Lung (tissue), 12 donors: ENCODE measurements around the gene MPP2. TPM values are rescaled to one million over a fixed set of nuclear protein-coding genes. Genes with fewer than 3 reads are reported as not detected.

Experiments used
- ATAC-seq: fragments of 200-7000 bp; cut with Tn5 transposase; one replicate; pipeline ENCODE4 v1.9.1; 2020; ENCODE audit warnings: moderate number of reproducible peaks; ENCODE audit not compliant: insufficient read depth, low FRiP score
- DNase-seq, 3 donors: peaks; one replicate each; pipeline ENCODE4 v3.0.0-alpha.2; 2013 to 2017
- H3K27ac ChIP-seq, 2 donors: one replicate each; pipeline ENCODE4 v1.5.1; 2013; ENCODE audit warnings: mild to moderate bottlenecking in 2 of 2, moderate library complexity in 2 of 2, control low read depth in 1 of 2, inconsistent platforms in 1 of 2, low read depth in 1 of 2, low read length in 1 of 2
- H3K27me3 ChIP-seq, 3 donors: one replicate each; pipeline ENCODE4 v1.5.1; 2013; ENCODE audit warnings: low read length in 2 of 3; ENCODE audit not compliant: control insufficient read depth in 3 of 3, insufficient read depth in 3 of 3
- H3K36me3 ChIP-seq, 4 donors: one replicate each; pipeline ENCODE4 v1.5.1; 2013; ENCODE audit warnings: low read length in 4 of 4, mild to moderate bottlenecking in 1 of 4, moderate library complexity in 1 of 4; ENCODE audit not compliant: control insufficient read depth in 4 of 4, insufficient read depth in 4 of 4
- H3K4me1 ChIP-seq, 5 donors: one replicate each; pipeline ENCODE4 v1.5.1; 2013; ENCODE audit warnings: low read length in 5 of 5, mild to moderate bottlenecking in 2 of 5, moderate library complexity in 1 of 5; ENCODE audit not compliant: control insufficient read depth in 5 of 5, insufficient read depth in 5 of 5
- H3K4me3 ChIP-seq: one replicate; pipeline ENCODE4 v1.5.1; 2013; ENCODE audit warnings: mild to moderate bottlenecking, control low read depth, moderate library complexity
- H3K9ac ChIP-seq, 2 donors: one replicate each; pipeline ENCODE4 v1.5.1; 2013; ENCODE audit warnings: low read length in 2 of 2, control low read depth in 1 of 2; ENCODE audit not compliant: insufficient read depth in 1 of 2
- H3K9me3 ChIP-seq, 4 donors: one replicate each; pipeline ENCODE4 v1.5.1; 2013; ENCODE audit warnings: low read length in 3 of 4, mild to moderate bottlenecking in 1 of 4, moderate library complexity in 1 of 4; ENCODE audit not compliant: control insufficient read depth in 4 of 4, insufficient read depth in 3 of 4
- WGBS, 2 donors: extraction: QIAGEN DNeasy Blood & Tissue Kit; methylation state at CpG; one replicate each; pipeline ENCODE4 v1.1.7; 2013; 5-methylcytosine and 5-hydroxymethylcytosine counted together
- polyA plus RNA-seq, 2 donors: library from polyadenylated mRNA; stranded (reverse); fragments of 200-250 nt; gene quantifications; one replicate each; pipeline ENCODE4 v1.2.1, GENCODE V29; 2013
- total RNA-seq, 2 donors: library from RNA; depleted of rRNA in 1 of 2; stranded (reverse); fragments of >200 nt in 1 of 2; gene quantifications; one replicate each; pipeline ENCODE4 v1.2.1, GENCODE V29; 2014 to 2021
- TF ChIP-seq, protein P1 (sequence below): IDR thresholded peaks from 2 replicates; pipeline ENCODE4 v1.5.1; 2012; ENCODE audit warnings: mild to moderate bottlenecking; ENCODE audit errors: control extremely low read depth, extremely low read depth
- donor health status: control.
- donor health status: control.
- donor health status: Bipolar disorder and iron deficiency.
- donor health status: healthy.
- donor health status: DM: yes; HTN: yes; CAD: no.

The MPP2 gene
- total and polyA plus RNA-seq, 4 donors, result 0.24 to 1.3 (median 0.69) TPM

DNA sequence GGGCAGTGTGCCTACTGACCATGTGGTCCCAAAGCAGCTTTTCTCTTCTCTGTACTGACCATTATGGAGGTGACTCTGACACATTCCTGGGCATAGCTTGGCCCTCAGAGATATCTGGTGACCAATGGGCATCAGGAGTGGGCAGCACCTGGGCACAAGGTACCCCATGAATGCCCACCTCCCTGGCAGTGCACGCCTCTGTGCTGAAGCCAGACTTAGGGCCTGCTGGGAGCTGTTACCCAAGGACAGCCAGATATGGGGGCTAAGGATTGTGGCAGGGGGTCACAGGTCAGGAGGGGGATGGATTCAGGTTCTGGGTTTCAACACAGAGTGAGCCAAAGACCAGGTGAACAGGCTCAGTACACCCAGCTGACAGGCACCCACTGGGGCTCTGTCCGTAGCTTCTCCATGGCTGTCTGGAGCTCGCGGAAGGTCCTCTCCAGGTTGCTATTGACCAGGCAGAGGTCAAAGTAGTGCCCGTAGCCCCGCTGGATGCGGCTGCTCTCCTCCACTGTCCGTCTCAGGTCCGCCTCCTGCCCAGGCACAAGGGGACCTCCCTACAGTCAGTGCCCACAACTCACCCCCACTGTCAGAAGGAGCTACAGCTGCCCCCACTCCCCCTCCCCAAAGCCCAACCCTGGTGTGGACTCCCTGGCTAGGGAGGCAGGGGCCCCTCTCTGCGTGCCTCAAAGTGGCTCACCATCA lies 29.7 kb downstream of the MPP2 start:
- 94 to 97% methylated on average over 10 of the region's 10 CpGs for WGBS, 2 donors
- H3K27me3 ChIP-seq, result no peaks in the 10 kb centered on the region
- DNase-seq, result no peak
- no peaks in the 10 kb centered on the region for H3K9me3 ChIP-seq
- no peak overlapping the region for H3K9ac ChIP-seq
- no peaks in the 10 kb centered on the region for H3K4me1 ChIP-seq
- H3K4me3 ChIP-seq, result no peak overlapping the region
- no peak for ATAC-seq
- H3K27ac ChIP-seq, result no peak overlapping the region
- TF ChIP-seq, protein P1, sequence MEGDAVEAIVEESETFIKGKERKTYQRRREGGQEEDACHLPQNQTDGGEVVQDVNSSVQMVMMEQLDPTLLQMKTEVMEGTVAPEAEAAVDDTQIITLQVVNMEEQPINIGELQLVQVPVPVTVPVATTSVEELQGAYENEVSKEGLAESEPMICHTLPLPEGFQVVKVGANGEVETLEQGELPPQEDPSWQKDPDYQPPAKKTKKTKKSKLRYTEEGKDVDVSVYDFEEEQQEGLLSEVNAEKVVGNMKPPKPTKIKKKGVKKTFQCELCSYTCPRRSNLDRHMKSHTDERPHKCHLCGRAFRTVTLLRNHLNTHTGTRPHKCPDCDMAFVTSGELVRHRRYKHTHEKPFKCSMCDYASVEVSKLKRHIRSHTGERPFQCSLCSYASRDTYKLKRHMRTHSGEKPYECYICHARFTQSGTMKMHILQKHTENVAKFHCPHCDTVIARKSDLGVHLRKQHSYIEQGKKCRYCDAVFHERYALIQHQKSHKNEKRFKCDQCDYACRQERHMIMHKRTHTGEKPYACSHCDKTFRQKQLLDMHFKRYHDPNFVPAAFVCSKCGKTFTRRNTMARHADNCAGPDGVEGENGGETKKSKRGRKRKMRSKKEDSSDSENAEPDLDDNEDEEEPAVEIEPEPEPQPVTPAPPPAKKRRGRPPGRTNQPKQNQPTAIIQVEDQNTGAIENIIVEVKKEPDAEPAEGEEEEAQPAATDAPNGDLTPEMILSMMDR, result no peak
- H3K36me3 ChIP-seq, result peaks cover 0 to 3% (median 0%) of the 10 kb centered on the region in 4 donors

DNA sequence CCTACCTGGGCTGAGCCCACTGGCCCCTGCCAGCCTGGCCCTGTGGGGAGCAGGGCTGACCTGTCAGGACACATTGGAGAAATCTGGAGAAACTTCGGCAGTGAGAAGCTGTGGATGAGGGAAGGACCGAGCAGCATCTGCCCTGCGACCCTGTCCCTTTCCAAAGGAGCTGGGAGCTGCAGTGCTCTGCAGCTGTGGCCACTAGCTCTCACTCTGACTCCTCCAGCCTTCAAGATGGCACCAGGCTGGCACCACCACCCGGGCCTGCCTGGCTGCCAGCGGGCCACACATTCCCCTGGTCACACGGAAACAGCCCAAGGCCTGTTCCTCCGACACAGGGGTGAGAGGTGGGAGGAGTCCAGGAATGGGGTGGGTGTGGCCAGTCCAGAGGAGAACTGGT lies 30.3 kb downstream of the MPP2 start:
- 87 to 91% methylated on average over 7 of the region's 7 CpGs for WGBS, 2 donors
- ATAC-seq, result no peak

DNA sequence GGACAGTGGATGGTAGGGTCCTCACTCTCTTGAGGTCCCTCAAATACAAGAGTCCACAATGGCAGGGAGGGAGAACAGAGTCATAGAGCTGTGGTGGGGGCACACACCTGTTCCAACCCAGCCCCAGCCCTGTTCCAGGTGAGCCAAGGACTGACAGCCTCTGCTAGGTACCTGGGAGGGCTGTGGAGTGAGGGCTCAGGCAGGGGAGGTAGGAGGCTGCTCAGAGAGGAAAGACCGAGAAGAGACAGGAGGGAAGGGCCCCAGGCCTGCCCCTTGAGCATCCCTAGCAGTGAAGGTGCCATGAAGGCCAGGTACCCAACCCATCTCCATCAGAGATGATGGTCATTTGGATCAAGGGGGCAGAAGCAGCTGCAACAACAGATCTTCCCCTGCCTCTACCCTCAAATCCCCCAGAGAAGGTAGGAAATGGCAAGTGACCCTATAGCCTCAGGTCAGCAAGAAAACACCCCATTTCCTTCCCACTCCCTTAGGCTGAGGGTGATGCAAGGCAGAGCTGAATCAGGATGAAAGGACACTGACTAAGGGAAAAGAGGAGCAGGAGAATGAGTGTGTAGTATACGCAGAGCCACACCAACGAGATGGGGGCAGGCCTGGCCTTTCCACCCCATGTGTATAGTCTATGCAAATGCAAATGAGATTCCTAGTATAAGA lies 31.7 kb downstream of the MPP2 start:
- TF ChIP-seq, protein P1, result no peak
- Histone ChIP-seq H3K27ac (no peak overlapping the region), H3K4me1 (no peaks in the 10 kb centered on the region), H3K9me3 (no peaks in the 10 kb centered on the region), H3K9ac (no peak overlapping the region), H3K36me3 (peaks cover 0 to 3% (median 0%) of the 10 kb centered on the region in 4 donors), H3K4me3 (no peak overlapping the region), H3K27me3 (no peaks in the 10 kb centered on the region)
- 84% methylated on average over 3 of the region's 3 CpGs for WGBS, 2 donors
- ATAC-seq (no peak), DNase-seq (no peak)

More for the DNA sequence above, 30.3 kb downstream of the MPP2 start:
- Histone ChIP-seq H3K4me3 (no peak overlapping the region), H3K27ac (no peak overlapping the region), H3K36me3 (peaks cover 0 to 3% (median 0%) of the 10 kb centered on the region in 4 donors), H3K9ac (no peak overlapping the region), H3K27me3 (no peaks in the 10 kb centered on the region), H3K4me1 (no peaks in the 10 kb centered on the region), H3K9me3 (no peaks in the 10 kb centered on the region)
- DNase-seq, result no peak
- TF ChIP-seq, protein P1, result no peak
